HG03432 (cell line): ENCODE results near the gene PPP1R16B.

Source experiments
- ATAC-seq: cut with Tn5 transposase; IDR thresholded peaks from one replicate; pipeline ENCODE4 v1.9.1; 2021; ENCODE audit warnings: mild to moderate bottlenecking, moderate library complexity; ENCODE audit not compliant: unreplicated experiment

Gene PPP1R16B

GRCh38 chr20:38894091-38894847 is 88.8 kb downstream of the PPP1R16B start:
- no peak for ATAC-seq

- ATAC-seq, result no peak
Measured at GRCh38 chr20:38895098-38895949, 89.8 kb downstream of the PPP1R16B start.

DNA sequence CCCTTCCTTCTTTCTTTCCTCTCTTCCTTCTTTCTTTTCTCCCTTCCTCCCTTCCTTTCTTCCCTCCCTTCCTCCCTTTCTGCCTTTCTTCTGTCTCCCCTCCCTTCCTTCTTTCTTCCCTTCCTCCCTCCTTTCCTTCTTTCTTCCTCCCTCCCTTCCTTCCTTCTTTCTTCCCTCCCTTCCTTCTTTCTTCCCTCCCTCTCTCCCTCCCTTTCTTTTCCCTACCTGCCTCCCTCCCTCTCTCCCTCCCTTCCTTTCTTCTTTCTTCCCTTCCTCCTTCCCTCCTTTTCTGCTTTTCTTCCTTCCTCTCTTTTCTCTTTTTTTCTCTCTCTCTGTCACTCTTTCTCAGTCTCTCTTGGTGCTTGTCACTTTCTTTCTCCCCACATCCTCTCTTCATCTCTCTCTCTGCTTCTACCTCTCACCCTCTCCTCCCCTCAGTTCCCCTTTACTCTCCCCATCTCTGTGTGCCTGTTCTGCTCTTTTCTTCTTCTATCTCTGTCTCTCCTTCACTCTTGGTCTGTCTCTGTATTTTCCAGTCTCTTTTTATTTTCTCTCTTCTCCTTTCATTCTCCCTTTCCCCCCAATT is 90.6 kb downstream of the PPP1R16B start:
- no peak for ATAC-seq

- ATAC-seq, result no peak
Measured at GRCh38 chr20:38897267-38897666, 91.8 kb downstream of the PPP1R16B start.

DNA sequence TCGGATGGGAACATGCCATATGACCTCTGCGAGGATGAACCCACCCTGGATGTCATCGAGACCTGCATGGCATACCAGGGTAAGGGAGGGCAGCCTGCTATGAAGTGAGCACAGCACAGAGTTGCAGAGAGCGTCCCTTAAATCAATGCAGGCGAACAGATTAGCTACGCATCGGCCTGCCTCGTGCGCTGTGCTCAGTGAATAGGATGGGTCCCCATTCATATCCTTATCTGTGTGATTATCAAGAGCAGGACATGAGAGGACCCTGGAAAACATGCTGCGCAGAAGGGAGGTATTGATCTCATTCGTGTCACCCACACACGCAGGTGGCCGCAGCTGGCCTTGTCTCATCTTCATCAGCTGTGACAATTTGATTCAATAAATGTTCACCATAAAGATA is 95.1 kb downstream of the PPP1R16B start:
- ATAC-seq, result no peak

GRCh38 chr20:38902601-38903000 is 97.1 kb downstream of the PPP1R16B start:
- no peak for ATAC-seq

DNA sequence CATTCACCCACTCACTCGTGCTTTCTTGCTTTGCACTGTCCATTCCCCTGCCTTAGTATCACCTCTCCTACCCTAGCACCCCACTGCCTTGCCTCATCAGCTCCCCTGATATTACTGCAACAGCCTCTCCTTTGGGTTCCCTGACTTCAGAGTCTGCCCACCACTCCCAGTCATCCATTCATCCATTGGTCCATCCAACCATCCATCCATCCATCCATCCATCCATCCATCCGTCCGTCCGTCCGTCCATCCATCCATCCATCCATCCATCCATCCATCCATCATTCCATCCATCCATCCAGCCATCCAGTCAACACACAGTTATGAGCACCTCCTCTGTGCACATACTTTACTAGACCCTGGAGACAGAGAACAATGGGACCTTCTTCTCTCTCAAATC is 97.8 kb downstream of the PPP1R16B start:
- no peak for ATAC-seq

- no peak for ATAC-seq
Measured at GRCh38 chr20:38905375-38905774, 99.9 kb downstream of the PPP1R16B start.

DNA sequence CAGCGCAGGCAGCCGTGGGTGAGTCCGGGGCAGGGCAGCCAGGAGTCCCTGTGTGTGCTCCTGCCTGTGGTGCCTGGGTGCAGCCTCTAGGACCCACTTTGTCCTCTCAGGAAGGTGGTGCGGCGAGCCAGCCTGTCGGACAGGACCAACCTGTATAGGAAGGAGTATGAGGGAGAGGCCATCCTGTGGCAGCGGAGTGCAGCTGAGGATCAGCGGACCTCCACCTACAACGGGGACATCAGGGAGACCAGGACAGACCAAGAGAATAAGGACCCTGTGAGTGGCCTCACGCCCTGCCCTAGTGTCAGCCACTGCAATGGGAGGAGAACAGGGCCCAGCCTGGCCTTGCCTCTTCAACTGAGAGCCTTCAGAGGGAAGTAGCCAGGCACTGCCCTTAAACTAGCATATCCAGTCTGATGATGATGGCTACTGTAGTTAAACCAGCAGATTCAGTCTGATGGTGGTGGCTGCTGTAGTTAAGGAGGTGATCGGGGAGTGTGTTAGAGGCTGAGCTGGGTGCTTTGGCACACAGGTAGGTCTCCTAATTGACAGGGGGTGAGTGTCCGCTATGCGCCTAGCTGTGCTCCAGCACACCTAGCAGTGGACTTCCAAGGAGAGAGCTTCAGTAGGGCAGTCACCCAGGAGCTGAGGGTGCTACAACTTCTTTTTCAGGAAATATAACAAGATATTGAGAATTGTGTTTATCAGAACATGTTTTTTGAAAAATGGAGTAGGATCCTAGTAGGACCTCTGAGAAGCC is 102.6 kb downstream of the PPP1R16B start:
- no peak for ATAC-seq

- no peak for ATAC-seq
Measured at GRCh38 chr20:38915355-38915754, 109.9 kb downstream of the PPP1R16B start.

DNA sequence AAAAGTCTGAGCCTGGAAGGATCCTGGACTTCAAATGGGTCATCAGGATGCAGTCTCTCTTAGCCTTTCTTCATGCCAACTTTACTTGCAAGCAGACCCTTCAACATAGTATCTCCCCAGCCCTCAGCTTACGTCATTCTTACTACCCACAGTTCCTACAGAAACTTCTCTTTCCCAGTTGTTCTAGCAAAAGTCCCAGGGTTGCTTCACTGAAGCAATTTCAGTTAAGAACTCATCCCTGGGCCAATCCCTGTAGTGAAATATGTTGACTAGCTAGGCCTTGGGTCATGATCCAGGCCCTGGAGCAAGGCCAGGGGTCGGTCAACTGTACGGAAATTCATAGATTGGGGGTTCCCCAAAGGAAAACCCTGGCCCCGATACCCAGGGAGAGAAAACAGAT is 112.2 kb downstream of the PPP1R16B start:
- no peak for ATAC-seq

GRCh38 chr20:38918172-38918571 is 112.7 kb downstream of the PPP1R16B start:
- no peak for ATAC-seq

DNA sequence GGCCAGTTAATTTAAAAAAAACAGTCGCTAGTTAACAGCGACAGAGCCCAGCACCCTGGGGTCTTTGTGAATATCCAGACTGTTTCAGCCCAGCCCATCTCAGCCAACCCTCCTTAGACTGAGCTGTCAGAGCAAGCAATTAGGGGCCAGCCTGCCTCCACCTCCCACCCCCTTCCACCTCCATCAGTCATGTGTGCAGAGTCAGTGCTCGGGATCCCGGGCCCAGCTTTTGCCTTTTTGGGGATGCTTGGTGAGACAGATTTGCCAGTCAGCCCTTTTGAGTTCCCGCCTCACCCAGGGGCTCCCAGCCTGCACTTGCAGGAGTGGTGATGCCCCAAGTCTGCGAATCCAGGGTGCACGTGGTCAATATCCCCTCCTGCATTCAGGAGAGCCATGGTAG is 114.2 kb downstream of the PPP1R16B start:
- no peak for ATAC-seq

DNA sequence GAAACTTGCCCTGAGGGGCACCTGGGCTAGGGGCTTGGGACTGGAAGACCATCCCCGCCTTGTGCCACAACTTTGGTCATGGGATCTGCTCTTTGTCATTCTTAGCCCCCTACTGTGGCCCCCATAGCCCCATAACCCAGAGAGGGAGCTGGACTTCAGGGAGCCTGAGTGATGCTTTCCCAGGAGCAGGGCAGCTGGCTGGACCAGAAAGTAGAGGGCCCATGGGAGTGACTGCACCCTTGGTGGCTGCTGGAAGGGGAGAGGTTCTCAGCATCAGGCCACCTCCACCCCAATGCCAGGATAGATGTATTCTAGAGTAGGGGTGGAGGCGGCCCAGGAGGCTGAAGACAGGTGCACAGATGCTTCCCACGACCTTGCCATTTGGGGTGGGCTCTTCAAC is 114.9 kb downstream of the PPP1R16B start:
- ATAC-seq, result no peak

GRCh38 chr20:38920851-38921250 is 115.4 kb downstream of the PPP1R16B start:
- ATAC-seq, result no peak

DNA sequence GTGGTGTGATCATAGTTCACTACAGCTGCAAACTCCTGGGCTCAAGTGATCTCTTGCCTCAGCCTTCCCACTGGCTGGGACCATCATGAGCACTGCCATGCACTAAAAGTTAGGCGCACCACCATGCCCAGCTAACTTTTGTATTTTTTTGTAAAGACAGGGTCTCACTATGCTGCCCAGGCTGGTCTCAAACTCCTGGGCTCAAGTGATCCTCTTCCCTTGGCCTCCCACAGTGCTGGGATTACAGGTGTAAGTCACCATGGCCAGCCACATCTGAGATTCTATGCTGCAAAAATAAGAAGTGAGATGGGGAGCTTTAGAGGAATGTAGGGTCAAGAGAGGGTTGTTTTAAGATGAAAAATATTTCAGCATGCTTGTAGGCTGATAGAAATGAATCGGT is 119.2 kb downstream of the PPP1R16B start:
- ATAC-seq, result no peak

GRCh38 chr20:38926142-38926933 is 120.8 kb downstream of the PPP1R16B start, which contains the start of gene FAM83D:
Gene FAM83D, plus strand, starts transcription at chr20:38926417. Its CDS starts 26 bp downstream, at chr20:38926443.
- peak; percentile 95 for ATAC-seq

DNA sequence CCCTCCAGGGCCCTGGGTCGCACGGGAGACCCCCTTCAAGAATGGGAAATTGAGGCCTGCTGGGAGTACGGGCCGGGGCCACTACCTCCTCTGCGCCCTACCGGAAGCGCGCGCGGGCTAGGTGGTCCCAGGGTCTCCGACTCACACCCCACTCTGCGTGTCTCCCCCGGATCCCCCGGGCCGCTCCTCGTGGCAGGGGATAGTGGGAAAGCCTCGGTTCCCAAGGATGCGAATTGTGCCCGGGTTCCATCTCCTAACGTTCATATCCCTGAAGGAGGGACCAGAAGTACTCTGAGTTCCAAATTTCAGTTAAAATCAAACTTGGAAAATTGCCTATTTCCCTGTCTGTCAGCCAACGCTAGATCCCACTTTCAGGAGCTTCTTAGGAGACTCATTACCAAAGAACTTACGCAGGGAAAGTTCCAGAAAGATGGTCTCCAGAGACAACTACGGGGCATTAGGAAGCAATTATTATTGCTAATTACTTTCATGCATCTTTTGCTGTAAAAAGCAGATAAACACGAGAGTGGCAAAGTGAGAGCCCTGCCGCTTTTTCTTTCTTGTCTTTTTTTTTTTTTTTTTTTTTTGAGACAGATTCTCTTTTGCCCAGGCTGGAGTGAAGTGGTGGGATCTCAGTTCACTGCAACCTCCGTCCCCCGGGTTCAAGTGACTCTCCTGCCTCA is 121.6 kb downstream of the PPP1R16B start:
- ATAC-seq, result peak; percentile 1

- no peak for ATAC-seq
Measured at GRCh38 chr20:38927902-38928578, 122.5 kb downstream of the PPP1R16B start.
